ENCODE measurements around the gene NUP88. TPM values are rescaled to one million over a fixed set of nuclear protein-coding genes. Genes with fewer than 3 reads are reported as not detected.

The NUP88 gene
- total RNA-seq, 1 donor from 2014 or later: 66.3 TPM

DNA sequence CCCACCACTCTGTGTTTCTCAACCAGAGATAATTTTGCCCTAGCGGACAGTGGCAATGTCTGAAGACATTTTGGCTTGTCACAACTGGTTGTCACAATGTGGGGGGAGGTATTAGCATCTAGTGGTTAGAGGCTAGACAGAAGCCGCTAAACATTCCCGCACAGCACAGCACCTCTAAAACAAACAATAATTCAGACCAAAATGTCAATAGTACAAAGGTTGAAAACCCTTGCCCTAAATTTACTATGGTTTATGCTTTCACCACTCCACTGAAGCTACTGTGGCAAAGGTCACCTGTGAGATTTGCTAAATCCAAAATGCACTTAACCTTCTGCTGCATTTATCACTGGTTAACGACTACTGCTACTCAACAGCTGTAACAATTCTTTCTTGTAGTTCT is 14.1 kb downstream of the NUP88 start:
- Mint-ChIP-seq H3K4me3 (no peak overlapping the region), H3K36me3 (peaks cover 26% of the 10 kb centered on the region)

DNA sequence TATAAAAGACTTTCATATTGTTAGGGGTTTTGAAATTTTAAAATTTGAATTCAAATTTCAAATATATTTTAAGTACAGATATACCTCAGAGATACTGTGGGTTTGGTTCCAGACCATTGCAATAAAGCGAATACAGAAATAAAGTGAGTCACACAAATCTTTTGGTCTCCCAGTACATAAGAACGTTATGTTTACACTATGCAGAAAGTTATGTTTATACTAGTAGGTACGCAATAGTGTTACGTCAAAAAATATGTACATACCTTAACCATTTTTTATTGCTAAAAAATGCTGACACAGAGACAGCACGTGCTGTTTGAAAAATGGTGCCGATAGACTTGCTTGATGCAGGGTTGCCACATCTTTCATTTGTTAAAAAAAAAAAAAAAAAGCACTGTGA is 19.7 kb downstream of the NUP88 start:
- peaks cover 44% of the 10 kb centered on the region for H3K36me3 Mint-ChIP-seq
- no peaks in the 10 kb centered on the region for H3K27me3 Mint-ChIP-seq (ENCODE audit: low read depth)
- H3K27ac Mint-ChIP-seq: no peak overlapping the region
- H3K9me3 Mint-ChIP-seq: no peaks in the 10 kb centered on the region
- TF ChIP-seq, protein P1, sequence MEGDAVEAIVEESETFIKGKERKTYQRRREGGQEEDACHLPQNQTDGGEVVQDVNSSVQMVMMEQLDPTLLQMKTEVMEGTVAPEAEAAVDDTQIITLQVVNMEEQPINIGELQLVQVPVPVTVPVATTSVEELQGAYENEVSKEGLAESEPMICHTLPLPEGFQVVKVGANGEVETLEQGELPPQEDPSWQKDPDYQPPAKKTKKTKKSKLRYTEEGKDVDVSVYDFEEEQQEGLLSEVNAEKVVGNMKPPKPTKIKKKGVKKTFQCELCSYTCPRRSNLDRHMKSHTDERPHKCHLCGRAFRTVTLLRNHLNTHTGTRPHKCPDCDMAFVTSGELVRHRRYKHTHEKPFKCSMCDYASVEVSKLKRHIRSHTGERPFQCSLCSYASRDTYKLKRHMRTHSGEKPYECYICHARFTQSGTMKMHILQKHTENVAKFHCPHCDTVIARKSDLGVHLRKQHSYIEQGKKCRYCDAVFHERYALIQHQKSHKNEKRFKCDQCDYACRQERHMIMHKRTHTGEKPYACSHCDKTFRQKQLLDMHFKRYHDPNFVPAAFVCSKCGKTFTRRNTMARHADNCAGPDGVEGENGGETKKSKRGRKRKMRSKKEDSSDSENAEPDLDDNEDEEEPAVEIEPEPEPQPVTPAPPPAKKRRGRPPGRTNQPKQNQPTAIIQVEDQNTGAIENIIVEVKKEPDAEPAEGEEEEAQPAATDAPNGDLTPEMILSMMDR (IDR thresholded peaks at IDR 0.05; ENCODE audit: unreplicated experiment): no peak
- DNase-seq (ENCODE audit: low spot score in 2 of 2, unreplicated experiment in 2 of 2): no peak
- no peak overlapping the region for H3K4me3 Mint-ChIP-seq
- H3K4me1 Mint-ChIP-seq: no peaks in the 10 kb centered on the region

More for the DNA sequence above, 14.1 kb downstream of the NUP88 start:
- H3K4me1 Mint-ChIP-seq: no peaks in the 10 kb centered on the region
- H3K27me3 Mint-ChIP-seq (ENCODE audit: low read depth): no peaks in the 10 kb centered on the region
- TF ChIP-seq, protein P1 (IDR thresholded peaks at IDR 0.05; ENCODE audit: unreplicated experiment): no peak
- DNase-seq (ENCODE audit: low spot score in 2 of 2, unreplicated experiment in 2 of 2): no peak
- H3K9me3 Mint-ChIP-seq: no peaks in the 10 kb centered on the region
- no peak overlapping the region for H3K27ac Mint-ChIP-seq

DNA sequence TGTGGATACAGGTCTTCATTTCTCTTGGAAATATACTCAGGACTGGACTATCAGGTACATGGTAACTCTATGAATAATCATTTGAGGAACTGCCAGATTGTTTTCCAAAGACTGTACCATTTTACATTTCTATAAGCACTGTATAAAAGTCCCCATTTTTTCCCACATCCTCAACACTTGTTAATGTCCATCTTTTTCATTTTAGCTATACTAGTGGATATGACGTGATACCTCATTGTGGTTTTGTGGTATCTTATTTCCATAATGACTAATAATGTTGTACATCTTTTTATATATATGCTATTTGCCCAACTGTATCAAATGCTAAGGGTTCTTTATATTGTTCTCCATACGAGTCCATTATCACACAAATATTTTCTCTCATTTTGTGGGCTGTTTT is 22.9 kb downstream of the NUP88 start:
- Mint-ChIP-seq H3K27me3 (ENCODE audit: low read depth) (no peaks in the 10 kb centered on the region), H3K9me3 (no peaks in the 10 kb centered on the region), H3K4me1 (no peaks in the 10 kb centered on the region), H3K36me3 (peaks cover 57% of the 10 kb centered on the region), H3K27ac (no peak overlapping the region), H3K4me3 (no peak overlapping the region)
- no peak for DNase-seq (ENCODE audit: low spot score in 2 of 2, unreplicated experiment in 2 of 2)
- TF ChIP-seq, protein P1 (IDR thresholded peaks at IDR 0.05; ENCODE audit: unreplicated experiment): no peak

DNA sequence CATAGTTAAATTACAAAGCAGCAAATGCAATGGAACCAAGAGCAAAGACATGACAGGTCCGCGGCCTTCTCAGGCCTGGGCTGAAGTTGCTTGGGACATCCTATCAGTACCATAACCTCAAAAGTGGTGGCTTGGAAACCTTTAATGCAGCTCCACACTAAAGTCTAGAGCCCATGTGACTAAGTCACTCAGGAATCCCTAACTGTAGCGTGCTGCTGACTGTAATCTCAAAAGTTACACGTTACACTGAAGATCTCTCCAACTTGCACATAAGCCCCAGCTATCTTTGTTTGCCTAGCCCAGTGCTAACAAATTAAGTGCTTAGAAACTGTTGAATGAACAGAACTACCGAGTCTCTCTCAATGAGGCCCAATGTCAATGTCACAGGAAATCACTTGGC is 27.8 kb downstream of the NUP88 start:
- no peaks in the 10 kb centered on the region for H3K4me1 Mint-ChIP-seq
- H3K27me3 Mint-ChIP-seq (ENCODE audit: low read depth): no peaks in the 10 kb centered on the region
- TF ChIP-seq, protein P1 (IDR thresholded peaks at IDR 0.05; ENCODE audit: unreplicated experiment): no peak
- no peak for DNase-seq (ENCODE audit: low spot score in 2 of 2, unreplicated experiment in 2 of 2)
- peaks cover 53% of the 10 kb centered on the region for H3K36me3 Mint-ChIP-seq
- H3K4me3 Mint-ChIP-seq: no peak overlapping the region
- no peak overlapping the region for H3K27ac Mint-ChIP-seq
- no peaks in the 10 kb centered on the region for H3K9me3 Mint-ChIP-seq

DNA sequence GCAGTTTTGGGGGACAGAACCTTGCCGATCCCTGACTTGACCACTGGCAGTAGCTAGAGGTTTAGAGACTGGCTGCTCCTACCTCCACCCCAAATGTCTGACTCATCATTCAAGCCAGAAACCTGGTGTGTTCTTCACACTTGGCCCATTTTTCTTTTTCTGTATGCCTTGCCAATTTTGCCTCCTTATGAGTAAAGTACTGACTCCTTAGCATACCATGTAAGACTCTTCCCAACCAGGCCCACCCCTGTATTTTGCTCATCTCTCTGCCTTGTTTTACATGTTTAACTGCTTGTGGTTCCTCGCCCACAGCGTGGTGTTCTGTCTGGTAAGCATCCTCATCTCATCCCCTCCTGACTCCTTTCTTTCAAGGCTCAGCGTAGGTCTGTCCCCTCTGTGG is 37.9 kb downstream of the NUP88 start:
- Mint-ChIP-seq H3K4me1 (no peaks in the 10 kb centered on the region), H3K4me3 (no peak overlapping the region), H3K9me3 (no peaks in the 10 kb centered on the region), H3K27me3 (ENCODE audit: low read depth) (no peaks in the 10 kb centered on the region), H3K36me3 (peaks cover 34% of the 10 kb centered on the region), H3K27ac (no peak overlapping the region)
- TF ChIP-seq, protein P1 (IDR thresholded peaks at IDR 0.05; ENCODE audit: unreplicated experiment): no peak
- DNase-seq (ENCODE audit: low spot score in 2 of 2, unreplicated experiment in 2 of 2): no peak

Data from mesothelial cell of epicardium (in vitro differentiated cells).